Eye (tissue), 1 donor: Measurements from ENCODE around the gene GNG3.
"Not testable (repeated sequence)": the region's sequence is repeated elsewhere in the genome, so short reads cannot be mapped to it uniquely, and the experiment has no call there.

Experiments
- DNase-seq: peaks from one replicate; pipeline ENCODE4 v3.0.0-alpha.2; 2015

The GNG3 gene

DNA sequence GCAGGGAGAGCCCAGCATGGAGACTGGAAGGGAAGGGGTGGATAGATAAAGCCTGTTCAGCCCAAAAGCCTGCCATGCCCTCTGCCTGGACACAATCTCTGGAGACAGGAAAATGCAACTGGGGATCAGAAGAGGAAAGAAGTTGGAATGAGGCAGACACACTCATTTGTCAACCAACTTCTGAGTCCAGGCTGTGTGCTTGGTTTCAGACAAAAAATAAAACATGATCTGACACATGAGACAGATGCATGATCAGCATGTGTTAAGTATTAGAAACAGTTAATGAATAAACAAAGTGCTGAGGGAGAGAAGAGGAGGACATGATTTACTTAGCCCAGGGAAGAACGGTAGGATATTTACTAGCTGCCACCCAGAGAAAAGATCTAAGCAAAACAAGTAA is 19.0 kb upstream of the GNG3 start:
- DNase-seq = peak; percentile 40

DNA sequence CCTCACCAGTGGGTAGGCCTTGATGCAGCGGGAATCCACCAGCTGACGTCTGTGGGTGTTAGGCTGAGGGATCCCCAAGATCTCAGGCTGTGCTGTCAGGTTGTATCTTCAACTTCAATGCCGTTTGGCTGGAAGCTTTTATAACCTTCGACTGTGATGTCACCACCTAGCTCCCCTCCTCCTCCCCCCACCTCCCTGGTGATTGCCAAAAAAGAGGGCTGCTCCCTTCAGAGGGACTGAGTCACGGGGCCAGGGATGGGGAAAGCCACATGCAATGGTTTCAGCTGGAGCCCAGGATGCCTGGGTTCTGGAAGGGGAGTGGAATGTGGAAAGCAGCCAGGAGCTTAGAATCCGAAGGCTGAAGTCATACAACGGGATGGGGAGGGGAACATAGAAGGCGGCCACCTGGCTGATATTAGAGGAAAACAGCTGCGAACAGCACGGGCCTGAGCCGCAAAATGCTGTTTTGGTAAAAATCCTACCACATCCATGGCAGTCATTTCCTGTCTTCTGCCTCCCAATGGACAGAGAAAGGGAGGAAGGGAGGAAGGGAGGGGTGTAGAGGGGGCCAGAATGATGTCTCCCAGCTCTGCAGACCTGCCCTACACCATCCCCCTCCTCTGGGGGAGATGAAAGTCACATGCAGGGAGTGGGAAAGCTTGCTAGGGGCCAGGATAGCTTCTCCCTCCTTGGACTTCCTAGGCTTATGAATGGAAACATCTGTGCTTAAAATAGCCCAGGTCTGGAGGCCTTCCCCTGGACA is 17.9 kb upstream of the GNG3 start, which contains the start of gene LRRN4CL:
Gene LRRN4CL, minus strand, starts transcription at position 110 of the 763 bp plus-strand sequence. CDS start 1,022 bp downstream, outside the sequence.
- DNase-seq = peak; percentile 65

GRCh38 chr11:62693624-62694023 is 13.9 kb upstream of the GNG3 start:
- DNase-seq = not testable (repeated sequence)

GRCh38 chr11:62694455-62695167 is 12.9 kb upstream of the GNG3 start:
- peak; percentile 89 for DNase-seq

DNA sequence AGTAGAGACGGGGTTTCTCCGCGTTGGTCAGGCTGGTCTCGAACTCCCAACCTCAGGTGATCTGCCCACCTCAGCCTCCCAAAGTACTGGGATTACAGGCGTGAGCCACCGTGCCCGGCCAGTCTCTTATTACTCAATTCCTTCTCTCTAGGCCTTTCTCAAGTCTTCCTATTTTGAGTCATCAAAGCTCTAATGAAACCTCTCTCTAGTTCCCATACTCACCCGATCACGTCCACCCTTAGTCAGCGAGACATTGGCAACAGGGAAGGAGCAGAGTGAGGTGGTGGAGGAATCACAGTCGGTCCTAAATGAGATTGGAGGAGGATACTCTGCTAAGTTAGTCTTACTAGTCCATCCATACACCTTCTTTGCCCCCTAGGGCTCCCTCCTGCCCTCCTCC is 5.2 kb upstream of the GNG3 start:
- no peak for DNase-seq

DNA sequence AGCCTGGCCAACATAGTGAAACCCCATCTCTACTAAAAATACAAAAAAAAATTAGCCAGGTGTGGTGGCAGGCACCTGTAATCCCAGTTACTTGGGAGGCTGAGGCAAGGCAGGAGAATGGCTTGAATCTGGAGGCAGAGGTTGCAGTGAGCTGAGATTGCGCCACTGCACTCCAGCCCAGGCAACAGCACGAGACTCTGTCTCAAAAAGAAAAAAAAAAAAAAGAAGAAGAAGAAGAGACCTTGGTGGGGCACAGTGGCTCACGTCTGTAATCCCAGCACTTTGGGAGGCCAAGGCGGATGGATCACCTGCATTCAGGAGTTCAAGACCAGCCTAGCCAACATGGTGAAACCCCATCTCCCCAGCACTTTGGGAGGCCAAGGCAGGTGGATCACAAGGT is 3.6 kb upstream of the GNG3 start:
- DNase-seq = not testable (repeated sequence)

DNA sequence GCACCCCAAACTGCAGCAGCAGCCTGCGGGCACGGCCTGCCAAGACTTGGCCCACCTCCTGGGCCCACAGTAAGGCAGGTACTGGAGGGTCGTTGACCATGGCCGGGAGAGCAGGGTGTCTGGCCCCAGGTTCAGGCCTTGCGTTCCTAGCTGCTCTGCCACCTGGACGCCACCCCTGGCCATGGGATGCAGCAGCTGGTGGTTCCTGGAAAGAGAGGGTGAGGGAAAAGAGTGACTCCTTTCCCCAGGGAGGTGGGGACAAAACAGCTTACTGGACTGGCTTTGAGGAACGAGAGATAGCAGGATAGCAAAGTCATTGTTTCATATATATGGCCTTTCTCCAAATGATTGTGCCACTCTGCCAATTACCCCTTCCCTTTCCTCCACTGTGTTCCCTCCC is 2.1 kb upstream of the GNG3 start:
- no peak for DNase-seq

DNA sequence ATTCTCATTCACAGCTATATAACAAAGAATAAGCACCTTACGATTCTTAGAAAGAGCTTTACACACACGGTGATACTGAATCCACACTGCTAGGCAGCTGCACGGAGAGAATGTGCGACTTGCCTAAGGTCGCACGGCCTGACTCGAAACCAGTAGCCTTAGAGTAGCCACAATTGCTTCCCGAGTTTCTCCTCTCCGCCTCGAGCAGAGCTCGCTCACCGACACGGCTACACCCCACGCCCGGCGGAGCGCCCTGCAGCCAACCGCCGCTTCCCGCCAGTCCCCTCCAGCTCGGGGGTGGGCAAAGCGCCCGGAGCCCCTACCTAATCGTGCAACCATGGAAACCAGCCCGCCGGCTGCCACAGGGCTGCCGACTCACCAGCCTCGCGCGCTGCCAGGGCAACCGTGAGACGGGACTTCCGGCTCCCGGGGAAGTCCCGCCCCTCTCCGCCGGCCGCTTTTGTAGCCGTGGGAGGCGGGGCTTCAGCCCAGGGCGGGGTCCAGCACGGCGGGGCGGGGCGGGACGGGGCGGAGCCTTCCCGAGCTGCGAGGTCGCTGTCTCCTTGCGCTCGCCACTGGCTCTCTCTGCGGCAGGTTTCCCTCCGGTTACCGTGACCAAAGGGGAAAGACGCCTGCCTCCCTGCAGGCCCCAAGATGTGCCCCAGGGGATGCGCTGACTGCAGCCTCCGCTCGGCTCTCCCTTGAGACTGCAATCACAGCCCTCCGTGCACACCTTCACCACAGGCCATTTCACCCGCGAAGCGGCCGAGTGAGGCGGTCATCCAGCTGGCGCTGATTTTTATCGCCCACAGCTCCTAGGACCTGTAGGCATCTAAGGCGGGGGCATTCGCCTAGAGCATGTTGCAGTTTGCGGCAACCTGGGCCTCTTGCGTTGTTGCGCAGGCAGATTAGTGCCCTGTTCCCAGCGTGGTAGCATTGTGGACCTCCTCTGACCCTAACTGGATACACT is 1.3 kb upstream of the GNG3 start:
- peak; percentile 98 for DNase-seq

DNA sequence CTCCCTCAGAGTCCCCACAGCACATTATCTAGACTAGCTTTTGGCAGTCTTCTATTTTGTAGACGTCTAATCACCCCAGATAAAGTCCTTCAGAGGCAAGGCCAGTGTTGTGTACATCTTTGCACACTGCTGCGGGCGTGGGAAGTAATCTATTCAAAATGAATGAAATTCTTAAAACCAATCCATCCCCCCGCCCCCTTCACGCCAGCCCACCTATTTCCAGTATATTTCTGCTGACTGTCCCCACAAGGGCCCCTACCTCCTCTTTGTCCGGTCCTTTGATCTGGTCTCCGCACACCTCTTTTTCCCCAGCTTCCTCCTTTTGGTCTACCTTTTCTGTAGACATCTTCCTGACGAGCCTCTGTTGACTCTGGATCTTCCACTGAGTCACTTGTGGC is 627 bp upstream of the GNG3 start:
- no peak for DNase-seq

GRCh38 chr11:62708392-62708791 is 916 bp downstream of the GNG3 start:
- DNase-seq = peak; percentile 40

DNA sequence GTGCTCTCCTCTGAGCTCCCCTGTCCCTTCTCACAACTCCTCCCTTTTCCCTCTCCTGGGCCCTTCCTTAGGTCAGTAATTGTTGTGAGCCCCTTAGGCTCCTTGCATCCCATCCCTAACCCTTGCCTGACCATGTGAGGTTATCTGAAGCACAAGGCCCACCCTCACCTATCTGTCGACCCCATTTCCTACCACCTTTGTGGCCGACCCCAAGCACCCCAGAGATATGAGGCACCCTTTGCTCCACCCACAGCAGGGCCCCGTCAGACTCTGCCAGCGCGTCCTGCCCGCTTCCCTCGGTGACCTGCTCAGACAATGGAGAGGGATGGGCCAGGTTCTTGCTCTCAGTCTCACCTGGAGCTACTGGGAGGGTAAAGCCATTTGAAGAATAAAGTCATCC is 1.3 kb downstream of the GNG3 start:
- no peak for DNase-seq

DNA sequence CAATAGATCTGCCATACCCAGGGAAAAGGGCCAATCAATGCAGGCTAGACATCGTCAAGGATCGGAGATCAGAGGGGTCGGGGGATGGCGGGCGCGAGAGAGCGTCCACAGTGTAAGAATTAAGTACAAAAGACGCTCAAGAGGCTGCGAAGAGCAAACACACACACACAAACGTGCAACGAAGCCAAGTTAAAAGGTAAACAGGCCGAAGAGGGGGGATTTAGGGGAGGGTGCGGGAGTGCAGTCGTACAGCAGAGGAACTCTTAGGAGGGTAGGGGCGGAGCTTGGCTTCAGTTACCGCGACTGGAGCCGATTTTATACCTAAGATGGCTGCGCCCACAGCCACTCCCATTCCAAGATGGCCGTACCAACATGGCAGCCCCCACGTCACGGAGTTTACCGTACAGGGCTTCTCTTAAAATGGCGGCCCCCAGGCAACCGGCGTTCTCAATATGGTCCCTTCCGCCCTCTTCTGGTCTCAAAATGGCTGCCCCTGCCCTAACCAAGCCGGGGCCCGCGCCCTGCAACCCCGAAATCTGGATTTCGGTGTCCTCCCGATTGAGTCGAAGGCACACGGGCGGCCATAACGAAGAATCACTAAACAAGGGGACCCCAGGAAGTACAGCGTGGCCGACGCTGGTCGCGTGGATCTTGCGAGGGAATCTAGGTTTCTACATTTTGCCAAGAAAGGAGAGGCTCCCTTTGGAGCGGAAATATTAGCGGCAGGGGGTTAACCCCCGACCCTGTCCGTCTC is 1.9 kb downstream of the GNG3 start:
- DNase-seq = peak; percentile 99

DNA sequence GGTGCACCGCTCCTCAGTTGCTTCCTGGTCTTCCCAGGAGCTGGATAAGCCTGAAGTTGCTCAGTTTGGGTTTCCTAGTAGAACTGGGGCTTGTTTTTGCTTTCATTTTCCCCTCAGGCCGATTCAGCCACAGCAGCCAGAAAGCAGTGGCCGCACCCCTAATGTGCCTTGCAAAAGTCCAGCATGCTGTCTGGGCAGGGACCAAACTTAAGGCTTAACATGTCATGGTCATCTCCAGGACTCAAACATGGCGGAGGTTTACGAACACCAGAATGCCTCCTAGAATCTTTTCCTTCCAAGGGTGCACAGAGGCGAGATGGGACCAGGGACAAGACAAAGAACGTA is 2.5 kb downstream of the GNG3 start:
- no peak for DNase-seq

- no peak for DNase-seq
Measured at GRCh38 chr11:62712276-62712812, 4.9 kb downstream of the GNG3 start.

DNA sequence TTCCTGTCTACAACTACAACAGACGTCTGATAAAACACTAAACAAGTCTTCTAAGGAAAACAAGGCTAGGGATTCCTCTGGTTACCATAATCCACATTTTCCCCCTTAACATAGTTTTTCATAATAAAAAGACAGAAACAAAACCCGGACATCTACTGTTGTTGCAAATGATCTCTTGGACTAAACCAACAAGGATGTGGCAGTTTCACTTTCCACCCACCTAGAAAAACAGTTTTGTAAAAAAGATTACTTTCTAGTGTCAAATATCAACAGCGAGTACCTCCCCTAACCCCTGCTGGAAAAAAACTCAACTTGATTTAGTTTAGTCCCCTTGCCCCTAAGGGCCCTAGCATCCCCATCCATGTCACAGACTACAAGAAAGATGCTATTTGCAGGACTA is 5.4 kb downstream of the GNG3 start:
- no peak for DNase-seq

GRCh38 chr11:62713343-62713742 is 5.9 kb downstream of the GNG3 start:
- no peak for DNase-seq

- no peak for DNase-seq
Measured at GRCh38 chr11:62715150-62716130, 8.0 kb downstream of the GNG3 start.

GRCh38 chr11:62716206-62716605 is 8.7 kb downstream of the GNG3 start:
- DNase-seq = no peak

- no peak for DNase-seq
Measured at GRCh38 chr11:62716816-62717215, 9.3 kb downstream of the GNG3 start.

GRCh38 chr11:62719302-62719978 is 12.0 kb downstream of the GNG3 start:
- no peak for DNase-seq
